HUES6 (cell line): ENCODE measurements around the gene ODF2.
A peak's percentile ranks its signal among the peaks of the same experiment; 100 is the strongest.
"Not testable (repeated sequence)": the region's sequence is repeated elsewhere in the genome, so short reads cannot be mapped to it uniquely, and the experiment has no call there.

Experiments used
- H3K27ac ChIP-seq: 2 replicates; pipeline ENCODE4 v1.7.0; 2013; ENCODE audit warnings: low read depth, mild to moderate bottlenecking, low read length, inconsistent platforms
- H3K27me3 ChIP-seq: 2 replicates; pipeline ENCODE4 v1.6.1; 2013; ENCODE audit warnings: low read length; ENCODE audit not compliant: control insufficient read depth, insufficient read depth
- H3K36me3 ChIP-seq: 2 replicates; pipeline ENCODE4 v1.6.1; 2013; ENCODE audit warnings: low read length; ENCODE audit not compliant: control insufficient read depth, insufficient read depth
- H3K4me1 ChIP-seq: 2 replicates; pipeline ENCODE4 v1.6.1; 2013; ENCODE audit warnings: low read length; ENCODE audit not compliant: control insufficient read depth, insufficient read depth
- H3K4me3 ChIP-seq: 2 replicates; pipeline ENCODE4 v1.5.1; 2013; ENCODE audit warnings: low read depth, low read length
- H3K9ac ChIP-seq: one replicate; pipeline ENCODE4 v1.6.1; 2013; ENCODE audit warnings: mild to moderate bottlenecking, low read length
- H3K9me3 ChIP-seq: 2 replicates; pipeline ENCODE4 v1.6.1; 2013; ENCODE audit warnings: low read depth, low read length; ENCODE audit not compliant: control insufficient read depth, insufficient read depth

Gene ODF2

DNA sequence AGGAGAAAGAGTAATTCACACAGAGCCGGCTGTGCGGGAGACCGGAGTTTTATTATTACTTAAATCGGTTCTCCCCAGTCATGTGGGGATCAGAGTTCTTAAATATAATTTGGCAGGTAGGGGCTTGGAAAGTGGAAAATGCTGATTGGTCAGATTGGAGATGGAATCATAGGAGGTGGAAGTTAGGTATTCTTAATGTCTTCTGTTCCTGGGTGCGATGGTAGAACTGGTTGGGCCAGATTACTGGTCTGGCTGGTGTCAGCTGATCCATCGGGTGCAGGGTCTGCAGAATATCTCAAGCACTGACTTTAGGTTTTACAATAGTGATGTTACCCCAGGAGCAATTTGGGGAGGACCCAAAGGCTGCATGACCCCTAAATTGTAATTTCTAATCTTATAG is 39.8 kb upstream of the ODF2 start:
- Histone ChIP-seq H3K9ac (no peak overlapping the region), H3K4me1 (peaks cover 24% of the 10 kb centered on the region), H3K27ac (no peak overlapping the region)

DNA sequence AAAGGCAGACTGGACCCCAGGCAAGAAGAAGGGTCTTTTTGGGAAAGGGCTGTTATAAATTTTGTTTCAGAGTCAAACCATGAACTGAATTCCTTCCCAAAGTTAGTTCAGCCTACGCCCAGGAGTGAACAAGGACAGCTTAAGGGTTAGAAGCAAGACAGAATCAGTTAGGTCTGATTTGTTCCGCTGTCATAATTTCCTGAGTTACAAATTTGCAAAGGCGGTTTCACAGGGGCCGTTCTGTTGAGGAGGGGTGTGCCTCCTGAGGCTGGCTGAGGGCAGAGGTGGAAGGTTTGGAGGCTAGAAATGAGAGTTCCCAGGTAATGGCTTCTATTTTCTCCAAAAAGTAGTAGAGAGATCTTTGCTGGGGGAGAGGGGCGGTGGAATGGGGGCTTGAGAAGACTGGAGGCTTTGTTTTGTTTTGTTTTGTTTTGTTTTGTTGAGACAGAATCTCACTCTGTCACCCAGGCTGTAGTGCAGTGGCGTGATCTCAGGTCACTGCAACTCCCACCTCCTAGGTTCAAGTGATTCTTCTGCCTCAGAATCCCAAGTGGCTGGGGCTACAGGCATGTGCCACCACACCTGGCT is 39.3 kb upstream of the ODF2 start:
- Histone ChIP-seq H3K27me3 (peaks cover 75% of the 10 kb centered on the region), H3K27ac (no peak overlapping the region), H3K4me1 (peaks cover 28% of the 10 kb centered on the region), H3K9me3 (no peaks in the 10 kb centered on the region), H3K9ac (no peak overlapping the region), H3K4me3 (no peak overlapping the region), H3K36me3 (no peaks in the 10 kb centered on the region)

More for the DNA sequence above, 39.8 kb upstream of the ODF2 start:
- Histone ChIP-seq H3K4me3 (no peak overlapping the region), H3K27me3 (peaks cover 75% of the 10 kb centered on the region), H3K36me3 (no peaks in the 10 kb centered on the region), H3K9me3 (no peaks in the 10 kb centered on the region)

DNA sequence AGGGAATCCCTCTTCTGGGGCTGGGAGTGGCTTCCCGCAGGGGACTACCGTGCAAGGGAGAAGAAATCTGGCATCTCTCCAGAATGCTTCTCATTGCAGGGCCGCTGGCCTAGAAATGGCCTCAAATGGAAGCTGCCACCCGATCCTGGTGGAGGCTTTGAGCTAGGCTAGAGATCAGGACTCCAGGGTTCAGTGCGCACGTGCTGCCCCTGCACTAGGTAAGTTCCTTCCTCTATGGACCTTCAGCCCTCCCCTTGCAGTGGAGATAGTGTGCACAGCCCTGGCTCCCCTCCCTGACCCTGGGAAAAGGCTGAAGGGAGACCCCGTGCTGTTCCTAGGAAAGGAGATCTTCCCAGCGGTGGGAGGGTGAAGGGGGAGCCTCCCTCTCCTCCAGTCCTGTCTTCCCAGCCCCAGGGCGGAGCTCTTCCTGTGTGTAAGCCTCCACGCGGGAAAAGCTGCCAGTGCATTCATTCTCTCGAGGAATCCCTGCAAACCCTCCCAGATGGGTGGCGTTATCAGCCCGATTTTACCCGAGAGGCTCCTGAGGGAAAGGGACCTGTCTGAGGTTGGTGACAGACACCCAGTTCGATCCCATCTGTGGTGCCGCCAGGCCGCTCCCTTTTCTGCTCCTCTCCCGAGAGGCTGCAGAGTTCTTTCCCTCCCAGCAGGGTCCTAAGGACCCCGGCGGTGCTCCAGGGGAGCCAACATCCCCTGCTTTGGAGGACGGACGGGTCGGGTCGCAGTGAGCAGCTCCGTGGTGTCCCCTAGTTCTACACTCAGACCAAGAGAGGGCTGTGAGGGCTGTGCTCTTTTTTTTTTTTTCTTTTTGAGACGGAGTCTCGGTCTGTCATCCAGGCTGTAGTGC is 36.5 kb upstream of the ODF2 start:
- Histone ChIP-seq H3K9ac (no peak overlapping the region), H3K9me3 (no peaks in the 10 kb centered on the region), H3K27ac (no peak overlapping the region), H3K4me1 (peaks cover 23% of the 10 kb centered on the region), H3K36me3 (no peaks in the 10 kb centered on the region), H3K27me3 (peaks cover 73% of the 10 kb centered on the region), H3K4me3 (peak overlapping the region; percentile 91)

DNA sequence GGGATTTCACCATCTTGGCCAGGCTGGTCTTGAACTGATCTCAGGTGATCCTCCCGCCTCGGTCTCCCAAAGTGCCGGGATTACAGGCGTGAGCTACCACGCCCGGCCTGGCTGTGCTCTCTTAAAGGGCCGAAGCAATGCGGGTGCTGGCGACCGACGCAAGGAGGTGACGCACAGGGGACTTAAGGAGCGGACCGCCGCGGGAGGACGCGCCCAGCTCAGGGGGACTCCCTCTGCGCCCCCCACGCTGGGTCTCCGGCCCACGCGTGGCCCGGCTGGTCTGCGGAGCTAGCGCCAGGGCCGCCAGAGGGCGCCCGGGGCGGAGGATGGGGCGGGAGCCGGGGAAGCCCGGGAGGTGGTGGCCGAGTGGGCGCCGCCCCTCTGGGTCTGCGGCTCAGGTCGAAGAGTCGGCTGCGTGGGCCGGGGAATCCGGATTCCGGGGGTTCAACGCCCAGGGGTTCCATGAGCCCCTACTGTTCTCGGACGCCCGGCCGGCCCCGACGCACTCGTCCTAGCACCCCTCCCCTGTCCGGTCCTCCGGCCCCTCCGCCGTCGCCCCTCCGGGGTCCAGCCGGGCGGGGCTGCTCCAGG is 35.7 kb upstream of the ODF2 start:
- peaks cover 64% of the 10 kb centered on the region for H3K27me3 ChIP-seq
- H3K36me3 ChIP-seq = no peaks in the 10 kb centered on the region
- peaks cover 23% of the 10 kb centered on the region for H3K4me1 ChIP-seq
- H3K27ac ChIP-seq = no peak overlapping the region; the same call in 1 of the 2 replicates
- H3K9me3 ChIP-seq = no peaks in the 10 kb centered on the region
- peak overlapping the region; percentile 54 for H3K9ac ChIP-seq
- H3K4me3 ChIP-seq = peak overlapping the region; percentile 91

DNA sequence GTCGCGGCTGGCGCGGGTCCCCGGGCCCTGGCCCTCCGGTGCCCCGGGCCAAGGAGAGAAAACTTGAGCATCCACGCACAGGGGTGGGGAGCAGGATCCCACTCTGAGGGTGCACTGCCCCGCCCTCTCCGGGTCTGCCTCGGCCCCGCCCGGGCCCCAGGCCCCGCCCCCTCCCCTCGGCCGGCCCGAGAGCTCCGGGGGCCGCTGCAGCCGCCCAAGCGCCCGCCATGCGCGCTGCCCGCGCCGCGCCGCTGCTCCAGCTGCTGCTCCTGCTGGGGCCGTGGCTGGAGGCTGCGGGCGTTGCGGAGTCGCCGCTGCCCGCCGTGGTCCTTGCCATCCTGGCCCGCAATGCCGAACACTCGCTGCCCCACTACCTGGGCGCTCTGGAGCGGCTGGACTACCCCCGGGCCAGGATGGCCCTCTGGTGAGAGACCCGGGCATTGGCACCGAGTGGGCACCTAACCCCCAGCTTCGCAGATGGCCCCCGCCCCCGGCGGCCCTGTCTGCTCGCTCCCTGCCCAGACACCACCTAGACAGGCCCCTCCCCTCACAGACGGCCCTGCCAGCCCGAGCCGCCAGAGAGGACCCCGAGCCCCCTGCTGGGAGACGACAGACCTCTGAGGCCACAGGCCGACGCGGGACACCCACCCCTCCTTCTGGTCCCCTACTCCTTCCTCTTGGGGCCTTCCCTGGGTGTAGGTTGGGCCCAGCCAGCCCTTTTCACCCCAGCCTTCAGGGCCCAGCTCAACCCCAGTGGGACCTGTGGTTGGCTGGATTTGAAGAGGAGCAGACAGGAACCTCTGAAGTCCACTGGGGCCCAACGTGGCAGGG is 34.9 kb upstream of the ODF2 start, which contains the start of gene CERCAM:
Gene CERCAM (plus strand): TSS at position 207 of the 831 bp plus-strand sequence. CDS start 21 bp downstream, at position 228.
- no peak within 1 kb of the TSS; the same call in 1 of the 2 replicates for H3K27ac ChIP-seq
- peaks cover 60% of the 10 kb centered on the region for H3K27me3 ChIP-seq
- H3K36me3 ChIP-seq = no peaks in the 10 kb centered on the region
- H3K4me3 ChIP-seq = peak within 1 kb of the TSS; percentile 91
- H3K4me1 ChIP-seq = peaks cover 23% of the 10 kb centered on the region
- H3K9ac ChIP-seq = peak within 1 kb of the TSS; percentile 71
- H3K9me3 ChIP-seq = no peaks in the 10 kb centered on the region

GRCh38 chr9:128421482-128421996 is 34.3 kb upstream of the ODF2 start:
- peak overlapping the region; percentile 71 for H3K9ac ChIP-seq
- peaks cover 54% of the 10 kb centered on the region for H3K27me3 ChIP-seq
- H3K9me3 ChIP-seq = no peaks in the 10 kb centered on the region
- peak overlapping the region; percentile 91 for H3K4me3 ChIP-seq
- H3K36me3 ChIP-seq = no peaks in the 10 kb centered on the region
- peaks cover 16% of the 10 kb centered on the region for H3K4me1 ChIP-seq
- no peak overlapping the region for H3K27ac ChIP-seq

DNA sequence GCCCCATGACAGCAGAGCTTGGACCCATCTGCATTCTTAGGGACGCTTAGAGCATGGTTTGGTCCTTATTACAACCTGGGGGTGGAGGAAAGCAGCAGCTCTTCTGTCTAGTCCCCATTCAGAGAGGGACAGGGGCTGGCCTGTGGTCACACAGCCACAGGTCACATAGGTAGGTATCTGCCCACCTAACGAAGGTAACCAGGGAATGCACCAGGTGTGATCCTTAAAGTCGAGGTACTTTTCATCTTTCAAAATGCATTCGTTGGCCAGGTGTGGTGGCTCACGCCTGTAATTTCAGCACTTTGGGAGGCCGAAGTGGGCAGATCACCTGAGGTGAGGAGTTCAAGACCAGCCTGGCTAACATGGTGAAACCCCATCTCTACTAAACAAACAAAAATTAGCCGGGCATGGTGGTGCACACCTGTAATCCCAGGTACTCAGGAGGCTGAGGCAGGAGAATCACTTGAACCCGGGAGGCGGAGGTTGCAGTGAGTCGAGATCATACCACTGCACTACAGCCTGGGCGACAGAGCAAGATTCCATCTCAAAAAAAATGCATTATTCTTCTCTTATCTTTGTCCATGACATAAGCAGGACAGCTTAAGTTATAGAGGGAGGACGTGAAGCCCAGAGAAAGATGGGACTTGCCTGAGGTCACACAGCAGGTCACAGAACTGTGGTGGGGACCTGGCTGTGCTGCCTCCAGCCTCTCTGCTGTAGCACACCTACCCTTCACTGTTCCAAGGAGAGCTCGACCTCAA is 33.6 kb upstream of the ODF2 start:
- not testable (repeated sequence) for H3K27ac ChIP-seq, H3K9me3 ChIP-seq, H3K36me3 ChIP-seq, H3K9ac ChIP-seq, H3K4me3 ChIP-seq
- Histone ChIP-seq H3K4me1 (peaks cover 14% of the 10 kb centered on the region), H3K27me3 (peaks cover 51% of the 10 kb centered on the region)

DNA sequence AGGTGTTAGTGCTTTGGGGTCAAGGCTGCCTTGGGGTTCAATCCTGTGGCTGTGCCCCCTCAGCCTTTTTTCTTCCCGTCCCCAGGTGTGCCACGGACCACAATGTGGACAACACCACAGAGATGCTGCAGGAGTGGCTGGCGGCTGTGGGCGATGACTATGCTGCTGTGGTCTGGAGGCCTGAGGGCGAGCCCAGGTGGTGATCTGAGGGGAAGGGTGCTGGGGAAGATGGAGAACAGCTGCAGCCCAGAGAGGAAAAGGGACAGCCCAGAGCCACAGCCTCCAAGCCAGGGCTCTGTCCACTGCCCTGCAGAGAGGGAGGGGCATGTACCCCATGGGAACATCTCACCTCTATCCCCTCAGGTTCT is 33.0 kb upstream of the ODF2 start:
- peaks cover 14% of the 10 kb centered on the region for H3K4me1 ChIP-seq
- no peak overlapping the region for H3K4me3 ChIP-seq
- no peaks in the 10 kb centered on the region for H3K9me3 ChIP-seq
- no peak overlapping the region for H3K9ac ChIP-seq
- no peak overlapping the region for H3K27ac ChIP-seq
- peaks cover 46% of the 10 kb centered on the region for H3K27me3 ChIP-seq
- no peaks in the 10 kb centered on the region for H3K36me3 ChIP-seq

- Histone ChIP-seq H3K27me3 (peaks cover 41% of the 10 kb centered on the region), H3K4me1 (peaks cover 15% of the 10 kb centered on the region)
- H3K4me3 ChIP-seq, H3K9ac ChIP-seq, H3K36me3 ChIP-seq, H3K27ac ChIP-seq, H3K9me3 ChIP-seq: not testable (repeated sequence)
Observed at GRCh38 chr9:128423356-128423755, 32.5 kb upstream of the ODF2 start.

GRCh38 chr9:128424268-128424780 is 31.5 kb upstream of the ODF2 start:
- Histone ChIP-seq H3K4me3 (no peak overlapping the region), H3K27me3 (peaks cover 33% of the 10 kb centered on the region), H3K4me1 (peaks cover 18% of the 10 kb centered on the region), H3K27ac (no peak overlapping the region), H3K9me3 (no peaks in the 10 kb centered on the region), H3K36me3 (no peaks in the 10 kb centered on the region), H3K9ac (no peak overlapping the region)
